HL-60 (cell line): ENCODE data around the gene POLR2L.

Source experiments
- TF ChIP-seq, protein P1 (sequence below): IDR thresholded peaks from 2 replicates; pipeline ENCODE4 v1.6.1; 2012; ENCODE audit warnings: low read depth; ENCODE audit not compliant: insufficient replicate concordance
- TF ChIP-seq, protein P2 (sequence below): IDR thresholded peaks from one replicate; pipeline ENCODE4 v1.5.1; 2011; ENCODE audit warnings: low read length, control low read depth, inconsistent platforms; ENCODE audit not compliant: insufficient read depth

DNA sequence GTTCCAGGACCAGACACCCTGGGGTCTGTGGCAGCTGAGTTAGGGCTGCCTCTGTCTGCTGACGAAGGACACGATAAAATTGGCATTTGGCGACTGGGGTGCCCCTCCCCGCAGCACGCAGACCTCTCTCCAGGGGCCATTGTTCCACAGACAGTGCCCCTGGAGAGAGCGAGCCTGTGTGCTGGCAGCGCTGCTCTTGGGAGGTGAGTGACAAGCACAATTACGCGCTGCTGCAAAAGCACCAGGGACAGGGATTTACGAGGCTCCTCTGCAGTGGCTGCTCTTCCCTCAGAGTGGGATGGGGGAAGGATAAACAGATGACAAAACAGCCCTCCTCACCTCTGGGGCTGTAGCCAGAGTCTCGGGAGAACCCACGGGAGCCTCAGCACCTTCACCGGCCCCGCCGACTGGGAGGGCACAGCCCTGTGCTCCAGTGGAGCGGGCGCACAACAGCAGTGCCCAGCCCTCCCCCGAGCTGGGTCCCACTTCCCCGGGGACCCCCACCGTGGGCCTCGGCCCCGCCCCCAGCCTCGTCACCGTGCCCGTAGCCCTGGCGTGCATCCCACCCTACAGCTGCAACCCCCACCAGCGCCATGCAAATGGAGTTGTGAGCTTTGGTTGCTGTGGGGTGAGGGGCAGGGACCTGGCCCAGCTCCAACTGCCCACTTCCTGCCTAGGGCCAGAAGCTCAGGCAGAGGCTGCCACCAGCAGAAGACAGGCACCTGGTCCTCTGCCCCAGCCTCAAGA is 48.6 kb upstream of the POLR2L start:
- TF ChIP-seq, protein P1, sequence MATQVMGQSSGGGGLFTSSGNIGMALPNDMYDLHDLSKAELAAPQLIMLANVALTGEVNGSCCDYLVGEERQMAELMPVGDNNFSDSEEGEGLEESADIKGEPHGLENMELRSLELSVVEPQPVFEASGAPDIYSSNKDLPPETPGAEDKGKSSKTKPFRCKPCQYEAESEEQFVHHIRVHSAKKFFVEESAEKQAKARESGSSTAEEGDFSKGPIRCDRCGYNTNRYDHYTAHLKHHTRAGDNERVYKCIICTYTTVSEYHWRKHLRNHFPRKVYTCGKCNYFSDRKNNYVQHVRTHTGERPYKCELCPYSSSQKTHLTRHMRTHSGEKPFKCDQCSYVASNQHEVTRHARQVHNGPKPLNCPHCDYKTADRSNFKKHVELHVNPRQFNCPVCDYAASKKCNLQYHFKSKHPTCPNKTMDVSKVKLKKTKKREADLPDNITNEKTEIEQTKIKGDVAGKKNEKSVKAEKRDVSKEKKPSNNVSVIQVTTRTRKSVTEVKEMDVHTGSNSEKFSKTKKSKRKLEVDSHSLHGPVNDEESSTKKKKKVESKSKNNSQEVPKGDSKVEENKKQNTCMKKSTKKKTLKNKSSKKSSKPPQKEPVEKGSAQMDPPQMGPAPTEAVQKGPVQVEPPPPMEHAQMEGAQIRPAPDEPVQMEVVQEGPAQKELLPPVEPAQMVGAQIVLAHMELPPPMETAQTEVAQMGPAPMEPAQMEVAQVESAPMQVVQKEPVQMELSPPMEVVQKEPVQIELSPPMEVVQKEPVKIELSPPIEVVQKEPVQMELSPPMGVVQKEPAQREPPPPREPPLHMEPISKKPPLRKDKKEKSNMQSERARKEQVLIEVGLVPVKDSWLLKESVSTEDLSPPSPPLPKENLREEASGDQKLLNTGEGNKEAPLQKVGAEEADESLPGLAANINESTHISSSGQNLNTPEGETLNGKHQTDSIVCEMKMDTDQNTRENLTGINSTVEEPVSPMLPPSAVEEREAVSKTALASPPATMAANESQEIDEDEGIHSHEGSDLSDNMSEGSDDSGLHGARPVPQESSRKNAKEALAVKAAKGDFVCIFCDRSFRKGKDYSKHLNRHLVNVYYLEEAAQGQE: no peak
- TF ChIP-seq, protein P2, sequence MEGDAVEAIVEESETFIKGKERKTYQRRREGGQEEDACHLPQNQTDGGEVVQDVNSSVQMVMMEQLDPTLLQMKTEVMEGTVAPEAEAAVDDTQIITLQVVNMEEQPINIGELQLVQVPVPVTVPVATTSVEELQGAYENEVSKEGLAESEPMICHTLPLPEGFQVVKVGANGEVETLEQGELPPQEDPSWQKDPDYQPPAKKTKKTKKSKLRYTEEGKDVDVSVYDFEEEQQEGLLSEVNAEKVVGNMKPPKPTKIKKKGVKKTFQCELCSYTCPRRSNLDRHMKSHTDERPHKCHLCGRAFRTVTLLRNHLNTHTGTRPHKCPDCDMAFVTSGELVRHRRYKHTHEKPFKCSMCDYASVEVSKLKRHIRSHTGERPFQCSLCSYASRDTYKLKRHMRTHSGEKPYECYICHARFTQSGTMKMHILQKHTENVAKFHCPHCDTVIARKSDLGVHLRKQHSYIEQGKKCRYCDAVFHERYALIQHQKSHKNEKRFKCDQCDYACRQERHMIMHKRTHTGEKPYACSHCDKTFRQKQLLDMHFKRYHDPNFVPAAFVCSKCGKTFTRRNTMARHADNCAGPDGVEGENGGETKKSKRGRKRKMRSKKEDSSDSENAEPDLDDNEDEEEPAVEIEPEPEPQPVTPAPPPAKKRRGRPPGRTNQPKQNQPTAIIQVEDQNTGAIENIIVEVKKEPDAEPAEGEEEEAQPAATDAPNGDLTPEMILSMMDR: no peak
